ENCODE data around the gene PTPRE. TPM values are rescaled to one million over a fixed set of nuclear protein-coding genes. Genes with fewer than 3 reads are reported as not detected.

The PTPRE gene
- total RNA-seq, 1 experiment from 2014 or later: 20.4 TPM

- no peaks in the 10 kb centered on the region for H4K20me1 ChIP-seq (ENCODE audit: insufficient read depth, low read depth, low read length)
- no peaks in the 10 kb centered on the region for H3K79me2 ChIP-seq (ENCODE audit: low read length)
- no peaks in the 10 kb centered on the region for H3K4me1 ChIP-seq (ENCODE audit: low read length)
- no peaks in the 10 kb centered on the region for H3K27me3 ChIP-seq (ENCODE audit: low read length)
- no peak overlapping the region for H3K4me2 ChIP-seq (ENCODE audit: low read depth, low read length, poor library complexity, severe bottlenecking)
- no peak overlapping the region for H3K27ac ChIP-seq (ENCODE audit: low read length)
- no peak for DNase-seq
- H3K4me3 ChIP-seq (ENCODE audit: low read length): no peak overlapping the region
- no peak overlapping the region for H2AFZ ChIP-seq (ENCODE audit: low read length)
- H3K9me3 ChIP-seq (ENCODE audit: low read length): no peaks in the 10 kb centered on the region
- no peaks in the 10 kb centered on the region for H3K36me3 ChIP-seq (ENCODE audit: insufficient read depth, low read length)
- no peak overlapping the region for H3K9ac ChIP-seq (ENCODE audit: low read length)
- no peaks in the 10 kb centered on the region for H3K9me2 ChIP-seq (replicated peaks; ENCODE audit: insufficient read depth, low read length)
Measured at GRCh38 chr10:127968659-127969058, 61.8 kb downstream of the PTPRE start.

DNA sequence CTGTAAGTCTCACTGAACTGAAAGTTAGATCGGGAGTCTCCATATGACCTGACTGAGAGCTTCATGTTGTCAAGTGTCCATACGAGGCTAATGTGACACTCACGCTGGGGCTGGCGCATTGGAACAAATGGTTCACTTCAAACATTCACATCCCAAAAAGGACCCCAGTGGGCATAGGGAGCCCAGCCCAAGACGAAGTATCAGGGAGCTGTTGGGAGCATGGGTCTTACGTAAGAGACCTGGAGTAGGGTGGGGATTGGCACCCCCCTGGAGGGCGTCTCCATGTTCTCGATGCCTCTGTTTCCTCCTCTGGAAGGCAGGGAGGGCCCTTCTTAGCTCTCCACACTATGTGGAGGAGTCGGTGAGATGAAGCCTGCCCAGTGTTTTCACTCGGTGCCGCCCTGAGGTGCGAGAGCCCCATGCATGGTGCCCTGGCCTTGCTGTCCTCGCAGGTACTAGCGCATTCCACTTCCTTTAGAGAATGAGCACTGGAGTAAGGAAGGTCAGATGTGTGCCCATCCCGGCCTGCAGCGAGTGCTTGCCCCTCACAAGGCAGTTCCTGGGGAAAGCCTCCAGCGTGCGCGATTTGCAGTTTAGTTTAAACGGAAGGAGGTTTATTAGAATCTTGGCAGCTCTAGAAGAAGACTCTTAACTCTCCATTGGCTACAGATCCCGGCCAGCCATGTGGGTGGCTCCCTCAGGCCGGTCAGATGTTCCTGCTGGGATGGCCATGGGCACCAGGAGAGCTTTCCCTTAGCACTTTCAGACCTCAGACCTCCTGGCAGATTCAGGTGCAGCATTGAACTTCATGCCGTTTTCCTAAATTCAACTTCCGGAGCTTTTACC is 64.4 kb downstream of the PTPRE start:
- Histone ChIP-seq H3K4me2 (ENCODE audit: low read depth, low read length, poor library complexity, severe bottlenecking) (no peak overlapping the region), H3K9me3 (ENCODE audit: low read length) (no peaks in the 10 kb centered on the region), H3K27me3 (ENCODE audit: low read length) (no peaks in the 10 kb centered on the region), H3K9me2 (replicated peaks; ENCODE audit: insufficient read depth, low read length) (no peaks in the 10 kb centered on the region), H3K4me3 (ENCODE audit: low read length) (no peak overlapping the region), H3K27ac (ENCODE audit: low read length) (no peak overlapping the region), H4K20me1 (ENCODE audit: insufficient read depth, low read depth, low read length) (no peaks in the 10 kb centered on the region), H2AFZ (ENCODE audit: low read length) (no peak overlapping the region), H3K79me2 (ENCODE audit: low read length) (no peaks in the 10 kb centered on the region), H3K4me1 (ENCODE audit: low read length) (no peaks in the 10 kb centered on the region), H3K9ac (ENCODE audit: low read length) (no peak overlapping the region), H3K36me3 (ENCODE audit: insufficient read depth, low read length) (no peaks in the 10 kb centered on the region)
- no peak for DNase-seq

DNA sequence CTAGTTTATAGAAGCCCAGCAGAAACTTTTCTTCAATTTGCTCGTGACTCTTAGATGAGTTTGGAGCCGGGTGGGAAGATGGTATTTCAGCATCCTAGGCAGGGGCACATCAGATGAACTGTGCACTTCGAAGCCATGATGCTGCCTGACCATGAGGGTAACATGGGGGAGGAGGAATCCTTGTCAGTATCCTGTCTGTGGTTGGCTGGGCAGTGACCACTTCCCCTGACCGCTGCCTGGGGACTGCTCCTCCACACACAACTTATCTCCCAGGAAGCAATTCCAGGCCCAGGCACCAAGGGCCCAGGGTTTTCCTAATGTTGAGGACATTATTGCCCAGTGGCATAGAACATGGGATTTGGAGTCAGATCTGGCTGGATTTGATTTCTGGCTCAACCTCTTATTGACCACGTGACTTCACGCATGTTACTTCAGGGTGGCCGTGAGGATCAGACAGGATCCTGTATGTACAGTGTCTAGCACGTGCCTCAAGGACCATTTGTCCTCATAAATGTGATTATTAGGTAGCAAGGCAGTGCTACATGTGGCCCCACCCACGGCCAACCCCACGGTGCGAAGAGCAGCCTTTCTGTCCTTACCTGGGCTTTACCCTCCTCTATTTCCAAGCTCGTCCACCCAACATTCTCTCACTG is 65.2 kb downstream of the PTPRE start:
- DNase-seq: no peak
- Histone ChIP-seq H3K4me3 (ENCODE audit: low read length) (no peak overlapping the region), H2AFZ (ENCODE audit: low read length) (no peak overlapping the region), H4K20me1 (ENCODE audit: insufficient read depth, low read depth, low read length) (no peaks in the 10 kb centered on the region), H3K9me3 (ENCODE audit: low read length) (no peaks in the 10 kb centered on the region), H3K79me2 (ENCODE audit: low read length) (no peaks in the 10 kb centered on the region), H3K9me2 (replicated peaks; ENCODE audit: insufficient read depth, low read length) (no peaks in the 10 kb centered on the region), H3K4me1 (ENCODE audit: low read length) (no peaks in the 10 kb centered on the region), H3K9ac (ENCODE audit: low read length) (no peak overlapping the region), H3K27ac (ENCODE audit: low read length) (no peak overlapping the region), H3K27me3 (ENCODE audit: low read length) (no peaks in the 10 kb centered on the region), H3K4me2 (ENCODE audit: low read depth, low read length, poor library complexity, severe bottlenecking) (no peak overlapping the region), H3K36me3 (ENCODE audit: insufficient read depth, low read length) (no peaks in the 10 kb centered on the region)

DNA sequence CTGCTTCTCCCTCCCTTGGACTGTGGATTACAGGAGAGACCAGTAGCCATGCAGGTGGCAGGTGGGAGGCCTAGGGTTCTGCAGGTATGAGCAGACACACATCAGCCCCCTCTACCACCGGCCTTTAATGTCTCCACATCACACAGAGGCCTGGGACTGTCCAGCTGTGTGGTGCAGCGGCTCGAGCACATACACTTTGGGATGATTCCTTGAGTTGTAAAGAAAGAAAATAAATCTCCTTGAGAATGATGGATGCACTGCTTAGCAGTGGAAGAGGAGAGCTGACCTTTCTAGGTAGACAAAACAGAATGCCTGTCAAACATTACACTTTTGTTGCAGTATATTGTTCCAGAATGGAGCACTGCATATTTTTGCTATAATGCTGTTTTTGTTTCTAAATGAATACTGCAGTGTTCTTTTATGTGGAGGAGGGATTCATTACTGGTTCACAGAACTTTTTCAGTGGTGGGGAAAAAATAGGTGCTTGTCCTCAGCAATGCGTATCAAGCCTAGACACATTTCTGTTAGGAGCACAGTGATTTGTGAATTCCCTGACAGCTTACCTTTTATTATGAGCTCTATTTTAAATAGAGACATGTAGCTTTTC is 66.0 kb downstream of the PTPRE start:
- H3K9me3 ChIP-seq (ENCODE audit: low read length): no peaks in the 10 kb centered on the region
- H3K4me2 ChIP-seq (ENCODE audit: low read depth, low read length, poor library complexity, severe bottlenecking): no peak overlapping the region
- no peak overlapping the region for H3K4me3 ChIP-seq (ENCODE audit: low read length)
- DNase-seq: no peak
- H3K9me2 ChIP-seq (replicated peaks; ENCODE audit: insufficient read depth, low read length): no peaks in the 10 kb centered on the region
- H3K27me3 ChIP-seq (ENCODE audit: low read length): no peaks in the 10 kb centered on the region
- H2AFZ ChIP-seq (ENCODE audit: low read length): no peak overlapping the region
- no peaks in the 10 kb centered on the region for H4K20me1 ChIP-seq (ENCODE audit: insufficient read depth, low read depth, low read length)
- H3K4me1 ChIP-seq (ENCODE audit: low read length): no peaks in the 10 kb centered on the region
- no peak overlapping the region for H3K27ac ChIP-seq (ENCODE audit: low read length)
- H3K79me2 ChIP-seq (ENCODE audit: low read length): no peaks in the 10 kb centered on the region
- H3K9ac ChIP-seq (ENCODE audit: low read length): no peak overlapping the region
- no peaks in the 10 kb centered on the region for H3K36me3 ChIP-seq (ENCODE audit: insufficient read depth, low read length)

GRCh38 chr10:127973791-127974311 is 66.9 kb downstream of the PTPRE start:
- DNase-seq: no peak
- no peaks in the 10 kb centered on the region for H3K79me2 ChIP-seq (ENCODE audit: low read length)
- no peaks in the 10 kb centered on the region for H3K9me2 ChIP-seq (replicated peaks; ENCODE audit: insufficient read depth, low read length)
- no peaks in the 10 kb centered on the region for H3K27me3 ChIP-seq (ENCODE audit: low read length)
- H3K4me3 ChIP-seq (ENCODE audit: low read length): no peak overlapping the region
- no peaks in the 10 kb centered on the region for H4K20me1 ChIP-seq (ENCODE audit: insufficient read depth, low read depth, low read length)
- H3K9ac ChIP-seq (ENCODE audit: low read length): no peak overlapping the region
- no peaks in the 10 kb centered on the region for H3K36me3 ChIP-seq (ENCODE audit: insufficient read depth, low read length)
- H2AFZ ChIP-seq (ENCODE audit: low read length): no peak overlapping the region
- no peaks in the 10 kb centered on the region for H3K4me1 ChIP-seq (ENCODE audit: low read length)
- H3K27ac ChIP-seq (ENCODE audit: low read length): no peak overlapping the region
- H3K4me2 ChIP-seq (ENCODE audit: low read depth, low read length, poor library complexity, severe bottlenecking): no peak overlapping the region
- H3K9me3 ChIP-seq (ENCODE audit: low read length): no peaks in the 10 kb centered on the region

DNA sequence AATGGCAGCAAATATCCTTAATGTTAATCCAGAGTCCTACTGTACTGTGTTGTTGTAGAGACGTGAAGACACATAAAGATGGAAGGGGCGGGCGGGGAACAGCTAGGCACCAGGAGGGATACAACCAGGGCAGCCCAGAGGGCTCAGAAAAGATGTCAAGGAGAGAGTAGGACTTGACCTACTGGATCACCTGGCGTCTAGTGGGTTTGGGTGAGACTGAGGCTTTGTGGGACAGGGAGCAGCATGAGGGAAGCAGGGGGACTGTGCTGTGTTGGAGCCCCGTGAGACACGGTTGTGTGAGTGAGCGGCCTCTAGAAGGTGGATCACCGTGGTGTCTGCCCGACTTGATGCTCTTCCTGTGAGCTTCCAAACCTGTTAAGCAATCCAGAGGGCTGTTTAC is 68.0 kb downstream of the PTPRE start:
- Histone ChIP-seq H3K4me3 (ENCODE audit: low read length) (no peak overlapping the region), H3K4me2 (ENCODE audit: low read depth, low read length, poor library complexity, severe bottlenecking) (no peak overlapping the region), H3K9ac (ENCODE audit: low read length) (no peak overlapping the region), H2AFZ (ENCODE audit: low read length) (no peak overlapping the region), H3K9me2 (replicated peaks; ENCODE audit: insufficient read depth, low read length) (no peaks in the 10 kb centered on the region), H3K9me3 (ENCODE audit: low read length) (no peaks in the 10 kb centered on the region), H3K4me1 (ENCODE audit: low read length) (no peaks in the 10 kb centered on the region), H3K36me3 (ENCODE audit: insufficient read depth, low read length) (no peaks in the 10 kb centered on the region), H3K79me2 (ENCODE audit: low read length) (no peaks in the 10 kb centered on the region), H4K20me1 (ENCODE audit: insufficient read depth, low read depth, low read length) (no peaks in the 10 kb centered on the region), H3K27ac (ENCODE audit: low read length) (no peak overlapping the region), H3K27me3 (ENCODE audit: low read length) (no peaks in the 10 kb centered on the region)
- DNase-seq: no peak

DNA sequence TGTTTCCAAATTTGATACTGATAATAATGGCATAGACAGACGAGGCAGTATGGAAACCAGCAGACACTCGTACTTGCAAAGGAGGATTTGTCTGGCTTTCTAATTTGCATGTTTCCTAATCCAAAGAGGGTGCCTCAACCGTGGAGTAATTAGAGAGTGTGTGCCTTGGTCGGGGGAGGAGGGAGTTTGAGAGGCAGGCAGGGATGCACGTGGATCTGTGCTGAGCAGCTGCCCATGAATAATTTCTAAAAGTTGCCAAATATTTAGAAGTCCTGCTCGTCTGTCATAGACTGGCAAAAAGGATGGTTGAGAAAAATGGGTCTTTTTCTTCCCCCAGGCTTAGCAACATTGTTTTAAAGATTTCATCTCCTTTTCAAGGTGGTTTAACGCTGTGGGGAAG is 69.4 kb downstream of the PTPRE start:
- Histone ChIP-seq H3K79me2 (ENCODE audit: low read length) (no peaks in the 10 kb centered on the region), H3K27ac (ENCODE audit: low read length) (no peak overlapping the region), H3K4me2 (ENCODE audit: low read depth, low read length, poor library complexity, severe bottlenecking) (no peak overlapping the region), H3K9me2 (replicated peaks; ENCODE audit: insufficient read depth, low read length) (no peaks in the 10 kb centered on the region), H2AFZ (ENCODE audit: low read length) (no peak overlapping the region), H3K9ac (ENCODE audit: low read length) (no peak overlapping the region), H4K20me1 (ENCODE audit: insufficient read depth, low read depth, low read length) (no peaks in the 10 kb centered on the region), H3K36me3 (ENCODE audit: insufficient read depth, low read length) (no peaks in the 10 kb centered on the region), H3K27me3 (ENCODE audit: low read length) (no peaks in the 10 kb centered on the region), H3K4me1 (ENCODE audit: low read length) (no peaks in the 10 kb centered on the region), H3K9me3 (ENCODE audit: low read length) (peaks cover 4% of the 10 kb centered on the region; the same call in 1 of the 2 replicates), H3K4me3 (ENCODE audit: low read length) (no peak overlapping the region)
- DNase-seq: no peak

GRCh38 chr10:127976701-127977356 is 69.9 kb downstream of the PTPRE start:
- Histone ChIP-seq H3K4me1 (ENCODE audit: low read length) (no peaks in the 10 kb centered on the region), H3K9me3 (ENCODE audit: low read length) (peaks cover 4% of the 10 kb centered on the region; the same call in 1 of the 2 replicates), H2AFZ (ENCODE audit: low read length) (no peak overlapping the region), H3K36me3 (ENCODE audit: insufficient read depth, low read length) (no peaks in the 10 kb centered on the region), H4K20me1 (ENCODE audit: insufficient read depth, low read depth, low read length) (no peaks in the 10 kb centered on the region), H3K79me2 (ENCODE audit: low read length) (no peaks in the 10 kb centered on the region), H3K4me3 (ENCODE audit: low read length) (no peak overlapping the region), H3K9me2 (replicated peaks; ENCODE audit: insufficient read depth, low read length) (no peaks in the 10 kb centered on the region), H3K27ac (ENCODE audit: low read length) (no peak overlapping the region), H3K4me2 (ENCODE audit: low read depth, low read length, poor library complexity, severe bottlenecking) (no peak overlapping the region), H3K27me3 (ENCODE audit: low read length) (no peaks in the 10 kb centered on the region), H3K9ac (ENCODE audit: low read length) (no peak overlapping the region)
- no peak for DNase-seq
